ENCODE measurements around the gene FBXW4.

The FBXW4 gene

GRCh38 chr10:101580486-101581399 is 114.2 kb downstream of the FBXW4 start:
- DNase-seq (ENCODE audit: low read depth), result no peak

DNA sequence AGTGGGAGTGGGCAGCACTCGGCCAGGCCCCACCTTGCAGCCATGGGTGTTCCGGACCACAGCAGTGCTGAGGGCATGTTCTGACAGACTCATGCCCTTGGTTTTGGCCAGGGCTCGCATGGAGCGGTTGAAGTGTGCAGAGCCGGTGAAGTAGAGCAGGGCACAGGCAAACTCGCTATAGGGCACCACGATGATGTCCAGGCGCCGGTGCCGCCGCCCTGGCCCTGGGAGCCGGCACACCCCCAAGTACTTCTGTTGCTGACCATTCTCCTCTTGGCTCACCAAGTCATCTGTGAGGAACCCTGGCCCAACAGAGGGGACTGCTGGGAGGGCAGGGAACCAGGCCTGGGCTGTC is 115.5 kb downstream of the FBXW4 start:
- DNase-seq (ENCODE audit: low read depth), result no peak

DNA sequence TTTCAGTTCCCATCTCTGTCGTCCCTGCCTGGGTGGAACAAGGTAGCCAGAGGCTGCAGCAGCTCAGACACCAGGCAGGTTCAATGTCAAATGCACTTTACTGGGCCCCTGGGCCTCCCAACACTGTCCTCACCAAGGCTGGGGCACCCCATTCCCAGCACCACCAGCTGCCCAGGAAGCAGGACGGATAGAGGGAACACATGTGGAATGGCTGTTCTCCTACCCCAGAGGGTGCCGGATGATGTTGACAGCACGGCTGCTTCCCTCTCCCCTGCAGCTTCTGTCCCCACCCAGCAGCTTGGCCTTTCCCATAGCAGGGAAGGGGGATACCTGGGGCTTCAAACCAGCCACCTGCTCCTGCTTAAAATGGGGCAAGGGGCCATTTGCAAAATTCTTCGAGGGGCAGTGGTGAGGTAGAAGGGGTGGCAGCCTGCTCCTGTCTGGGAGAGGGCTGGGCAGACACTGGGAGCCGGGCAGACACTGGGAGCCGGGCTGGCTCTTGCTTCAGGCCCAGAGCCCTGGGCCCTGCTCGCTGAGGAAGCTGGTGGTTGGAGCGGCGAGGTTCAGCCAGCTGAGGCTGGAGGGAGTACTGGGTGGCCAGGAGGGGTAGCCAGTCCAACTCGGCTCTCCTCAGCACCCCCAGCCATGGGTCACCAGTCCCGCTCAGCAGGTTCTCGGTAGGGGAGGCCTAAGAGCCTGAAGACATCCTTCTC is 116.0 kb downstream of the FBXW4 start:
- DNase-seq (ENCODE audit: low read depth), result no peak

- DNase-seq (ENCODE audit: low read depth), result no peak
Measured at GRCh38 chr10:101578192-101578591, 116.8 kb downstream of the FBXW4 start.

DNA sequence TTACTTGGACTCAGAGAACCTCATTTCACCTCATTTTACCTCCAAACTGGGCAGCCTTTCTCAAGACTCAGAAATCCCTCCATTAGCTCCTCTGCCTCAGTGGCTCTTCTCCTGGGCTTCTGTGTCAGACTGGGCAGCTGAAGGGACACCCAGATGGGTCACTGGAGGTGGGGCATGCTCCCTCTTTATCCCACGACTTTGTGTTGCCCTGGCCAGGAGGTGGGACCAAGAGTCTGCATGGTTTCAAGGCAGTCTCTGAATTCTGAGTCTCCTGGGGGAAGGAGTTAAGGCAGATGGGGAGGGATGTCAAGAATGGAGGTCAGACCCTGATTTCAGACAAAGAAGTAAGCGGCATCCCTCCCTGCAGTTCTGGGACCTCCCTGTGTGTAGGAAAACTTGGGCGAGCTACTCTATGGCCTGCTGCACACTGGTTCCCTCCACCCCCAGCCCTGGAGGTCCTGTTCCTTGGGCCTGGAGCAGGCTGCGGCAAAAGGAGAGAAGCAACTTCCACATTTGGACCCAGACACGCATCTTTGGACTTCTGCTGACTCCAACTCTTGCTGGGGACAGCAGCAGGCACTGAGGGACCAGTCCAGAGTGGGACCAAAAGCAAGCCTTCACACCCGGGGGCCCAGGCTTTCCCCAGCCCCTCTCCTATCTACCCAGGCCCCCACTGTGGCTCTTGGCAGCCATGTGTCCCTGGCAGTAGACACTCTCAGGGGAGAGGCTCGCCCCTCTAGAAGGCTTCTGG is 117.7 kb downstream of the FBXW4 start:
- DNase-seq (ENCODE audit: low read depth), result no peak

DNA sequence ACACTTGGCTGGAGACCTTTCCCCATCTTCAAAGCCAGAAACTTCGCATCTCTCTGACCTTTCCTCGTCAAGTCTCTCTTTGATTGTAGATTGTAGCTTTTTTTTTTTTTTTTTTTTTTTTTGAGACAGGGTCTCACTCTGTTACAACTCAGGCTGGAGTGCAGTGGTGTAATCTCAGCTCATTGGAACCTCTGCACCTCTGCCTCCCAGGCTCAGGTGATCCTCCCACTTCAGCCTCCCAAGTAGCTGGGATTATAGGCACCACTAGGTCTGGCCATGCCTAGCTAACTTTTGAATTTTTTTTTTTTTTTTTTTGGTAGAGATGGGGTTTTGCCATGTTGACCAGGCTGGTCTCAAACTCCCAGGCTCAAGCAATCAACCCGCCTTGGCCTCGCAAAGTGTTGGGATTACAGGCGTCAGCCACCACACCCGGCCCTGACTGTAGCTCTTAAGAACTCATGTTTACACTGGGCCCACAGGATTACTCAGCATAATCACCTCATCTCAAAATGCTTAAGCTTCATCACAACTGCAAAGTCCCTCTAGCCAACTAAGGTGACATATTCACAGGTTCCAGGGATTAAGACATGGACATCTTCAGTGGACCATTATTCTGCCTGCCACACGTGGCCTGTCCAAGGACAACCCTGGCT is 118.6 kb downstream of the FBXW4 start:
- no peak for DNase-seq (ENCODE audit: low read depth)

- DNase-seq (ENCODE audit: low read depth), result no peak
Measured at GRCh38 chr10:101575580-101576210, 119.3 kb downstream of the FBXW4 start.

DNA sequence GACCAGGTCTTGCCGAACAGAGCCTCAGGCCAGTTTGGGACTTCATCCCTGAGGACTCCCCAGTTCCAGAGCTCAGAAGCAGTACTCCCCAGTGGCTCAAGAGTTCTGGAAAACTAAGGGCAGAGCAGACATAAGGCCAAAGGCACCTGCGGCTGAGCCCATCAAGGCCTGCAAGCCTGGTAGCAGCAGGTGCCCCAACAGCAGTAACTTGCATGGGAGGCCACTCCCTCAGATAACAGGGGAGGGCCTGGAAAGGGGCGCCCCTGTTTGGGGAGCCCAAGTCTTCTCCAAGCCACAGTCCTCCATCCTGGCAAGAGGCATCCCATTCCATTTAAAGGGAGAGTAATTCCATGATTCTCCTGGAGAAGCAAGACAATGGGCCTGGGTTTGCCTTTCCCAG is 119.9 kb downstream of the FBXW4 start:
- DNase-seq (ENCODE audit: low read depth), result no peak

DNA sequence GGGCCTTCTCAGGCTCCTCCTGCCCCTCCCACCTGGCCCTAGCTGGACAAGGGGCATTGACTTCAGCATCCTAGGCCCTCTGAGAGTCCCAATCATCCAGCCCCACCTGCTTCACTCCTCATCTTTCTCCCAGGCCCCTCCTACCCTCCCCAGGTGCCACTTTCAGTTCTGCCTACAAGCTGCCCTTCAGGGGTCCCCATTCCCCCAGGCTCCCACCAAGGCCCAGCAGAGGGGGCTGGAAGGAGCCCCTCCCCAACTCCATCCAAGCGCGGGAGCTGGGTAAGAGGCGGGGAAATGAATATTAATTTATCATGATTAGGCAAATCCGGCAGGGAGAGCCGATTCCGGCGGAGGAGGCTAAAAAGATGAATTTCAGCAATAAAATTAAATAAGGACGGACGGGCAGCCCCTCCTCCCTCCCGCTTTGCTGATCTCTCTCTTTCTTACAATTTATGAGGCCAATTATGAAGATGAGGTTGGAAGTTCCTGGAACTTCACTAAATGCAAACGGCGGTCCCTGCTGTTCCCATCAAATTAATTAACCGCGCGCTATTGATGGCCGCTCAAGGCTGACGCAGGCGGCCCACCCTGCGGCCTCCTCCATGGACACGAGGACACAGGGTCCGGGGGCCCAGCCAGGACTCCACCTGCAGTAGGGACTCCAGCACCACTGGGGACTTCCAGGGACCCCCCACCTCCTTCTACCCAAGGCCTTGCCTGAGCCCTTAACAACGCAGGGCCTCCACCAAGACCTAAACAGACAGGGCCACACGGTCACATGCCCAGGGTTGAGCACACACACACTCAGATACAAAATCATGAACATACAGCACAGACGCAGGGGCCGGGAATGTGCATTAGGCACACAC is 120.9 kb downstream of the FBXW4 start:
- no peak for DNase-seq (ENCODE audit: low read depth)

DNA sequence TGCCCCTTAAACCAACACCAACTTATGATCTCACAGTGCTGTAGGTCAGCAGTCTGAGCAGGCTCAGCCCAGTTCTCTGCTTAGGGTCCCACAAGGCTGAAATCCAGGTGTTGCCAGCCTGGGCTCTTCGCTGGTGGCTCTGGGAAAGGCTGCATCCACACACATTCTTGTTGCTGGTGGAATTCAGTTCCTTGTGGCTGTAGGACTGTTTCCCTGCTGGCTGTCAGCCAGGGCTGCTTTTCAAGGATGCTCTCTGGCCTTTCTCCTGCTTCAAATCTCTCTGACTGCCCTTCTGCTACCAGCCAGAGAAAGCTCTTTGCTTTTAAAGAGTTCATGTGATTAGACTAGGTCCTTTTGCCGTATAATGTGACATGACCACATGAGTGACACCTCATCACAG is 122.2 kb downstream of the FBXW4 start:
- DNase-seq (ENCODE audit: low read depth), result no peak

DNA sequence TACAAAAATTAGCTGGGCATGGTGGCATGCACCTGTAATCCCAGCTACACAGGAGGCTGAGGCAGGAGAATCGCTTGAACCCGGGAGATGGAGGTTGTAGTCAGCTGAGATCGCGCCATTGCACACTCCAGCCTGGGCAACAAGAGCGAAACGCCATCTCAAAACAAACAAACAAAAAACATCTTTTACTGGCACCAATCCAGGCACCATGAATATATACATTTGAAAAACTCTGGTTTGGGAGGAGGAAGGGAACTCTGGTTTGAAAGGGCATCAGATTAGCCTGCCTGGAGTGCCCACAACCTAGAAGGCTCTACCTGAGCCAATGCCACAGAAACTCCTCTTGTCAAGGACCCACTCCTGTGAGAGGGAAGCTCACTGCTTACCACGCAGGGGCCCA is 122.8 kb downstream of the FBXW4 start:
- no peak for DNase-seq (ENCODE audit: low read depth)

DNA sequence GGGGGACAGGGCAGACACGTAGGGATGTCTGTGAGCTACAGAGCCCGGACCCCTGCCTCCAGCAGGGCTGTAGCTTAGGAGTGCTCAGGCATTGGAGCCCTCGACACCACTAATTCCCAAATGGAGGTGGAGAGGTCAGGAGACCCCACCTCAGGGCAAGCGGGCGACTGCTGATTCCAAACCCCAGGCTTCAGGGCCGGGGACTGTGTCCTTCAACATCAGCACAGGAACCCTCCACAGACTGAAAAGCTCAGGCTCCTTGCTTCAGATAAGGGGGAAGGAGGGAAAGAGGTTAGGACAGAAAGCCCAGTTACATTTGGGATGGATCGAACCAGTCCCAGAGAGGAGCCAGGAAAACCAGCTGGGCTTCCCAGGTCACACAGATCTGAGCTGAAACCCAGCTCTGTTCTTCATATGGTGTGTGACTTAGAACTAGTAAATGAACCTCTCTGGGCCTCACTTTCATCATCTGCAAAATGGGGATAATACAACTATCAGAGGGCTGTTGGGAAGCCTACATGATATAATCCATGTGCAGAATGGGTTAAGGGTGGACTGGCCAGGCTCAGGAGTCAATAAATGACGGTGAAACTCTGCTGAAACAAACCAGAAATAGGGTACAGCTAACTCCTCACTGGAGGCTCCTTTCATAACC is 123.6 kb downstream of the FBXW4 start:
- no peak for DNase-seq (ENCODE audit: low read depth)

DNA sequence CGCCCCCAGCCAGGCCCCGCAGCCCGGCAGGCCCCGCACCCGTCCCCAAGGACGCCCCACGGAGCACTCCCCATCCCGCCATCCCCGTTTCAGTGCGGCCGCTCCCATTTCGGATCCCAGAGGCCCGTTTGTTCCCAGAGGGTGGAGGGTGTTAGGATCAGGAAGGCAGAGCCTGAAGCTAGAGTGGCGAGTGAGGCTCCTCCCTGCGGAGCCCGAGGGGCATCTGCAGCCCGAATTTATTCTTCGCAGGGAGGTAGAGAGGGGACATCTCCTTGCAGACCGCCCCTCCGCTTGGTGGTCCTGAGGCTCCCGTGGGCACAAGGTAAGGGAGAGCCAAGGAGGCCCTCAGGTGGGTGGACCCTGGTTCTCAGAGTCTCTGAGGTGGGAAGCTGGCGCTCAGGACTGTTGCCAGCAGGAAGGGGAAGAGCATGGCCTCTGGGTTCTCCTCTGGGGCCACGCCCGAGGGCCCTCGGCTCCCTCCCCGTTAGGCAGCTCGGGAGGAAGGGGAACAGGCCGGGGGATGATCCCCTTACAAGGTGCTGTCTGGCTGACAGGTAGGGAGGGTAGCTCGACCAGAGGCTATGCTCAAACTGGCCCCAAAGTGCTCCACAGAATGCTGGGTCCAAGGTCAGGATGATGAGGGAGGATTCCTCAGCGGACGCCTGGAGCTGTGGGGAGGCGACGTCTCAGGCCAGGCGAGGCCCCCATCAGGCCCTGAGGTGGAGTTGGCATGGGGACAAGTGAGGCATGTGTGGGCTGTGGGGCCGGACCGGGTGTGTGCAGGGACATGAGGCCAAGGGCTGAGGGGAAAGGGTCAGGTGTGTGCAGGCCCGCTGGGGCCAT is 124.3 kb downstream of the FBXW4 start:
- no peak for DNase-seq (ENCODE audit: low read depth)

DNA sequence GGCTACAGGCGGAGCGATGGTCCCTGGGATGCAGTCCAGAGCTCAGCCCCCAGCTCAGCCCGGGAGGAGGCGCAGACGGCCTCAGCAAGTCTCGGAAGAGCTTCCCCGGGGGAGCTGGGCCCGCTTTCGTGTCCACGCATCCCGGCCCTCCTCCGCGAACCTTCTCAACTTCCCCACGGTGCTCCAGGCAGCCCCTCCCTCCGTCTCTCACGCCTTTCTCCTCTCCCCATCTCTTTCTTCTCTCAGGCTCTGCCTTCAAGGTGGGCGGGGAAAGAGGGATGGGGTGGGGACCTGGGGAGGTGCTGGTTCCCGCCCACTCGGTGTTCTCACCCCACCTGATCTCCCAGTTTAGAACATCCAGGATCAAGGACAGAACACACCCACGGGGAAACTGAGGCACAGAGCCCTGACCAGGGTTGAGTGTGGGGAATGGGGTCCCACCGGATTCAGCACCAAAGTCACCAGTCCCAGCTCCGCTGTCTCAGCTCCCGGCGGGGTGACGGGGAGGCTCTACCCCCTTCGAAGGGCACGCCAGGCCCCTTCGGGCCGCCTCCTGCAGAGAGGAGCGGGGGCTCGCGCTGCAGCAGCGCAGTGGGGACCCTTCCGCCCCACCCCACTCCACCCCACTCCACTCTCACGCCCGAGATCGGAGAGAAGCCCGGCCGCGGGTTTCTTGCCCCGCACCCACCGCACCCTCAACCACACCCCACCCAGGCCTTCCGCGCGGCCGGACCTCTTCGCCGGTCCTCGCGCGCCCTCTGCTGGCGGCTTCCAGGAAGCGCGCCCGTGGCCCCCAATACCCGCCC is 125.1 kb downstream of the FBXW4 start:
- peak; percentile 74 for DNase-seq (ENCODE audit: low read depth)

GRCh38 chr10:101569323-101569621 is 125.7 kb downstream of the FBXW4 start:
- no peak for DNase-seq (ENCODE audit: low read depth)

- no peak for DNase-seq (ENCODE audit: low read depth)
Measured at GRCh38 chr10:101568054-101568745, 126.8 kb downstream of the FBXW4 start.

GRCh38 chr10:101567165-101568006 is 127.6 kb downstream of the FBXW4 start:
- DNase-seq (ENCODE audit: low read depth), result no peak
